Panc1 (cell line): ENCODE data around the gene SLIT3. TPM values are rescaled to one million over a fixed set of nuclear protein-coding genes. Genes with fewer than 3 reads are reported as not detected.

Source experiments
- ATAC-seq: fragments of 200-7000 bp; cut with Tn5 transposase; 2 replicates; pipeline ENCODE4 v1.9.1; 2020; ENCODE audit warnings: mild to moderate bottlenecking, moderate library complexity
- BruUV-seq: library from RNA; stranded (reverse); fragments of 400-500 nt; replicated peaks from 2 replicates; lab custom pipeline; 2021; lab: Mats Ljungman, UMichigan
- CTCF ChIA-PET: fragments of 300-600 bp; sonication (Branson Sonifier 250); formaldehyde crosslinking; loops from one replicate; lab custom pipeline; 2022; ENCODE audit warnings: antibody characterized with exemption; lab: Charles Lee
- POLR2A ChIA-PET: fragments of 300-600 bp; sonication (Branson Sonifier 250); formaldehyde crosslinking; loops from one replicate; lab custom pipeline; 2022; ENCODE audit warnings: antibody characterized with exemption; lab: Charles Lee
- DNase-seq: peaks from one replicate; pipeline ENCODE4 v3.0.0-alpha.2; 2010; ENCODE audit warnings: low read depth, low spot score
- H3K27ac ChIP-seq: 2 replicates; pipeline ENCODE4 v1.5.1; 2011; ENCODE audit warnings: mild to moderate bottlenecking, low read length, inconsistent platforms
- H3K27me3 ChIP-seq: fragments of 200-500 bp; sonication (Bioruptor generic); 2 replicates; pipeline ENCODE4 v1.6.0; 2014; ENCODE audit warnings: low read length, inconsistent platforms; ENCODE audit not compliant: control insufficient read depth, insufficient read depth
- H3K36me3 ChIP-seq: fragments of 200-500 bp; sonication (Bioruptor generic); 2 replicates; pipeline ENCODE4 v1.5.1; 2014; ENCODE audit warnings: inconsistent platforms, mild to moderate bottlenecking, low read length, moderate library complexity; ENCODE audit not compliant: control insufficient read depth, insufficient read depth
- H3K4me1 ChIP-seq: 2 replicates; pipeline ENCODE4 v1.5.1; 2011; ENCODE audit warnings: inconsistent platforms, mild to moderate bottlenecking, low read length, moderate library complexity; ENCODE audit not compliant: control insufficient read depth, insufficient read depth
- H3K4me3 ChIP-seq, 2 experiments: 2 replicates each; pipeline ENCODE4 v1.5.1; 2011 to 2012; ENCODE audit warnings: low read depth in 2 of 2, low read length in 2 of 2, mild to moderate bottlenecking in 2 of 2, inconsistent platforms in 1 of 2, moderate library complexity in 1 of 2
- H3K9me3 ChIP-seq: fragments of 200-500 bp; sonication (Bioruptor generic); 2 replicates; pipeline ENCODE4 v1.5.1; 2014; ENCODE audit warnings: low read depth, mild to moderate bottlenecking, inconsistent platforms, low read length, moderate library complexity; ENCODE audit not compliant: control insufficient read depth, insufficient read depth
- POLR2AphosphoS5 ChIP-seq: IDR thresholded peaks from 2 replicates; pipeline ENCODE4 v1.6.1; 2012; ENCODE audit warnings: mild to moderate bottlenecking, low read depth, low read length, moderate library complexity
- SIN3A ChIP-seq: IDR thresholded peaks from 2 replicates; pipeline ENCODE4 v1.6.1; 2012; ENCODE audit warnings: low read depth, mild to moderate bottlenecking, low read length, moderate library complexity, borderline replicate concordance; ENCODE audit not compliant: insufficient read depth
- TCF7L2 ChIP-seq: IDR thresholded peaks from 2 replicates; pipeline ENCODE4 v1.6.1; 2011; ENCODE audit warnings: mild to moderate bottlenecking, low read depth, low read length, inconsistent platforms
- in situ Hi-C: cut with HindIII; loops from 2 replicates; pipeline ENCODE4 v1.10.0; 2016; ENCODE audit warnings: low sequenced_read_pairs, low pct_unique_long_range_greater_than_20kb
- intact Hi-C: fragments of 100-400 bp; cut with micrococcal nuclease; formaldehyde crosslinking; loops from one replicate; pipeline ENCODE4 v1.10.0; 2022; ENCODE audit not compliant: unreplicated experiment
- total RNA-seq: library from RNA; stranded (reverse); gene quantifications from one replicate; pipeline ENCODE4 v1.2.1, GENCODE V29; 2021; ENCODE audit not compliant: unreplicated experiment
- TF ChIP-seq, protein P1 (sequence below), 2 experiments: IDR thresholded peaks; 2 replicates each; pipeline ENCODE4 v1.6.1; 2011 to 2012; ENCODE audit warnings: low read depth in 2 of 2, control low read depth in 1 of 2, low read length in 1 of 2, mild to moderate bottlenecking in 1 of 2, moderate library complexity in 1 of 2; ENCODE audit not compliant: insufficient read depth in 1 of 2
- TF ChIP-seq, protein P2 (sequence below): fragments of 450-650 bp; IDR thresholded peaks from 2 replicates; pipeline ENCODE4 v1.5.1; 2017; ENCODE audit warnings: mild to moderate bottlenecking

Gene SLIT3
- total RNA-seq, 1 experiment from 2014 or later = 26.4 TPM

DNA sequence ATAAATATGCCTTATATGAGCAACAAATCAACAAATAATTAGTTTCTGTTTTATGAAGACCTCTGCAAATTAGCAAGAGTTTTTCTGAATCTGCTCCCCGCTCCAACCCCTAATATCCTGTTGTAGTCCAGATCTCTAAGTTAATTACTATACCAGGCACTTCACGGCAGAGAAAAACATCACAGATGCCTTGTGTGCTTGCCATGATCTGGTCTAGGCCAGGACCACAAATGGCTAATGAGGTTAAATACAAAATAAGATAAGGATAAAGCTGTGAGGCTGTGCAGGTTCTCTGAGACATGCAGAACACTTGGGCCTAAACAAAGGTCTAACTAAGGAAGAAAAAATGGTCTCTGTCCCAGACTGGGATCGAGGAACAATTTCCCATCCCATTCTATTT is 150.8 kb downstream of the SLIT3 start:
- Histone ChIP-seq H3K4me3 (no peak overlapping the region), H3K27me3 (no peaks in the 10 kb centered on the region), H3K27ac (no peak overlapping the region), H3K9me3 (no peaks in the 10 kb centered on the region), H3K4me1 (no peaks in the 10 kb centered on the region), H3K36me3 (no peaks in the 10 kb centered on the region)
- BruUV-seq = no TSS peak
- ATAC-seq (no peak), DNase-seq (no peak)
- intact Hi-C loops = no loop called here
- ChIA-PET POLR2A (no interaction called here), CTCF (no interaction called here)
- TF ChIP-seq SIN3A (no peak), TCF7L2 (no peak), POLR2AphosphoS5 (no peak)
- TF ChIP-seq, protein P1, sequence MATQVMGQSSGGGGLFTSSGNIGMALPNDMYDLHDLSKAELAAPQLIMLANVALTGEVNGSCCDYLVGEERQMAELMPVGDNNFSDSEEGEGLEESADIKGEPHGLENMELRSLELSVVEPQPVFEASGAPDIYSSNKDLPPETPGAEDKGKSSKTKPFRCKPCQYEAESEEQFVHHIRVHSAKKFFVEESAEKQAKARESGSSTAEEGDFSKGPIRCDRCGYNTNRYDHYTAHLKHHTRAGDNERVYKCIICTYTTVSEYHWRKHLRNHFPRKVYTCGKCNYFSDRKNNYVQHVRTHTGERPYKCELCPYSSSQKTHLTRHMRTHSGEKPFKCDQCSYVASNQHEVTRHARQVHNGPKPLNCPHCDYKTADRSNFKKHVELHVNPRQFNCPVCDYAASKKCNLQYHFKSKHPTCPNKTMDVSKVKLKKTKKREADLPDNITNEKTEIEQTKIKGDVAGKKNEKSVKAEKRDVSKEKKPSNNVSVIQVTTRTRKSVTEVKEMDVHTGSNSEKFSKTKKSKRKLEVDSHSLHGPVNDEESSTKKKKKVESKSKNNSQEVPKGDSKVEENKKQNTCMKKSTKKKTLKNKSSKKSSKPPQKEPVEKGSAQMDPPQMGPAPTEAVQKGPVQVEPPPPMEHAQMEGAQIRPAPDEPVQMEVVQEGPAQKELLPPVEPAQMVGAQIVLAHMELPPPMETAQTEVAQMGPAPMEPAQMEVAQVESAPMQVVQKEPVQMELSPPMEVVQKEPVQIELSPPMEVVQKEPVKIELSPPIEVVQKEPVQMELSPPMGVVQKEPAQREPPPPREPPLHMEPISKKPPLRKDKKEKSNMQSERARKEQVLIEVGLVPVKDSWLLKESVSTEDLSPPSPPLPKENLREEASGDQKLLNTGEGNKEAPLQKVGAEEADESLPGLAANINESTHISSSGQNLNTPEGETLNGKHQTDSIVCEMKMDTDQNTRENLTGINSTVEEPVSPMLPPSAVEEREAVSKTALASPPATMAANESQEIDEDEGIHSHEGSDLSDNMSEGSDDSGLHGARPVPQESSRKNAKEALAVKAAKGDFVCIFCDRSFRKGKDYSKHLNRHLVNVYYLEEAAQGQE (IDR thresholded peaks at IDR 0.05; ENCODE audit: insufficient read depth in 1 of 2, low read depth in 2 of 2, low read length in 1 of 2) = no peak
- TF ChIP-seq, protein P2, sequence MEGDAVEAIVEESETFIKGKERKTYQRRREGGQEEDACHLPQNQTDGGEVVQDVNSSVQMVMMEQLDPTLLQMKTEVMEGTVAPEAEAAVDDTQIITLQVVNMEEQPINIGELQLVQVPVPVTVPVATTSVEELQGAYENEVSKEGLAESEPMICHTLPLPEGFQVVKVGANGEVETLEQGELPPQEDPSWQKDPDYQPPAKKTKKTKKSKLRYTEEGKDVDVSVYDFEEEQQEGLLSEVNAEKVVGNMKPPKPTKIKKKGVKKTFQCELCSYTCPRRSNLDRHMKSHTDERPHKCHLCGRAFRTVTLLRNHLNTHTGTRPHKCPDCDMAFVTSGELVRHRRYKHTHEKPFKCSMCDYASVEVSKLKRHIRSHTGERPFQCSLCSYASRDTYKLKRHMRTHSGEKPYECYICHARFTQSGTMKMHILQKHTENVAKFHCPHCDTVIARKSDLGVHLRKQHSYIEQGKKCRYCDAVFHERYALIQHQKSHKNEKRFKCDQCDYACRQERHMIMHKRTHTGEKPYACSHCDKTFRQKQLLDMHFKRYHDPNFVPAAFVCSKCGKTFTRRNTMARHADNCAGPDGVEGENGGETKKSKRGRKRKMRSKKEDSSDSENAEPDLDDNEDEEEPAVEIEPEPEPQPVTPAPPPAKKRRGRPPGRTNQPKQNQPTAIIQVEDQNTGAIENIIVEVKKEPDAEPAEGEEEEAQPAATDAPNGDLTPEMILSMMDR = no peak
- in situ Hi-C loops = no loop called here

DNA sequence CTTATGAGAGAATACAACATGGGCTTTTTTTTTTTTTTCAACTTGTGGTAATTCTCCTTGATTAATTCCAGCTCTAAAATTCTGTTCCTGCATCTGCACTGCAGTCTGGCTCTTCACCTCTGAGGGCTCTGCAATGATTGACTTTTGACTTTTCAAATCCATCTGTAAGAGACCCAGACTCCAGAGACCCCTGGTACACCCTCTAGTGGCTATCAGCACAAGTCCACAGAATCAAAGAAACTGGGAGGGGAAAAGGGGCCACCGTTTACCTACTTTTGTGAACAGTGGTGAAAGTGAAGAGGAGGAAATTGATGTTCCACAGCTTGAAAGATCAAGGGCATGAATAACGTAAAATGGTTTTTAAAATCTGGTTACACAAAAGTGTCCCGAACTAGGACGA is 151.6 kb downstream of the SLIT3 start:
- H3K36me3 ChIP-seq = no peaks in the 10 kb centered on the region
- DNase-seq = no peak
- no peaks in the 10 kb centered on the region for H3K9me3 ChIP-seq
- H3K4me3 ChIP-seq = no peak overlapping the region
- no peaks in the 10 kb centered on the region for H3K27me3 ChIP-seq
- no TSS peak for BruUV-seq
- CTCF ChIA-PET = no interaction called here
- H3K4me1 ChIP-seq = no peaks in the 10 kb centered on the region
- TF ChIP-seq, protein P1 (IDR thresholded peaks at IDR 0.05; ENCODE audit: insufficient read depth in 1 of 2, low read depth in 2 of 2, low read length in 1 of 2) = no peak
- no peak for TF ChIP-seq SIN3A
- TF ChIP-seq, protein P2 = peak; percentile 62
- TF ChIP-seq POLR2AphosphoS5 = no peak
- intact Hi-C loops = no loop called here
- POLR2A ChIA-PET = interaction anchor here (0.6 kb wide), 1 partner anchor 847 kb away, joined by 5 read pairs; no protein-coding TSS in a partner anchor
- H3K27ac ChIP-seq = no peak overlapping the region
- in situ Hi-C loops = no loop called here
- ATAC-seq = no peak
